ENCODE measurements around the gene PROM1.

PROM1 gene

DNA sequence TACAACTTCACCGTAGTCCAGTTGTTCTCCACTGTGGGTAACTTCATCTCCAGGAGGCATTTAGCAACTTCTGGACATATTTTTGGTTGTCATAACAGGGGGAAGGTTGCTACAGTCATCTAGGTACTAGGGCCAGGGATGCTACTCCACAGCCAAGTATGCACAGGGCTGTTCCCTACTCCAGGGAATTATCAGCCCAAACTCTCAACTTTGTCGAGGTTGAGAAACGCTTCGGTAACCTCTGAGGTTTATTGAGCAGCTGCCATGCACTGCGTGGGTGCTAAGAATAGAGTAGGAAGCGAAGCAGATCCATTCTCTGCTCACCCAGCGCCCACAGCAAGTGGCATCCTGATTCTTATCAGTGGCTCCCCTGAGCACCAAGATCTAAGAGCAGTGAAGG is 153.5 kb downstream of the PROM1 start:
- TF ChIP-seq, protein P1, sequence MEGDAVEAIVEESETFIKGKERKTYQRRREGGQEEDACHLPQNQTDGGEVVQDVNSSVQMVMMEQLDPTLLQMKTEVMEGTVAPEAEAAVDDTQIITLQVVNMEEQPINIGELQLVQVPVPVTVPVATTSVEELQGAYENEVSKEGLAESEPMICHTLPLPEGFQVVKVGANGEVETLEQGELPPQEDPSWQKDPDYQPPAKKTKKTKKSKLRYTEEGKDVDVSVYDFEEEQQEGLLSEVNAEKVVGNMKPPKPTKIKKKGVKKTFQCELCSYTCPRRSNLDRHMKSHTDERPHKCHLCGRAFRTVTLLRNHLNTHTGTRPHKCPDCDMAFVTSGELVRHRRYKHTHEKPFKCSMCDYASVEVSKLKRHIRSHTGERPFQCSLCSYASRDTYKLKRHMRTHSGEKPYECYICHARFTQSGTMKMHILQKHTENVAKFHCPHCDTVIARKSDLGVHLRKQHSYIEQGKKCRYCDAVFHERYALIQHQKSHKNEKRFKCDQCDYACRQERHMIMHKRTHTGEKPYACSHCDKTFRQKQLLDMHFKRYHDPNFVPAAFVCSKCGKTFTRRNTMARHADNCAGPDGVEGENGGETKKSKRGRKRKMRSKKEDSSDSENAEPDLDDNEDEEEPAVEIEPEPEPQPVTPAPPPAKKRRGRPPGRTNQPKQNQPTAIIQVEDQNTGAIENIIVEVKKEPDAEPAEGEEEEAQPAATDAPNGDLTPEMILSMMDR (IDR thresholded peaks at IDR 0.05; ENCODE audit: borderline replicate concordance, insufficient read depth, low read depth, low read length), result no peak
- no peak overlapping the region for H3K4me3 ChIP-seq (ENCODE audit: low read depth, low read length)

DNA sequence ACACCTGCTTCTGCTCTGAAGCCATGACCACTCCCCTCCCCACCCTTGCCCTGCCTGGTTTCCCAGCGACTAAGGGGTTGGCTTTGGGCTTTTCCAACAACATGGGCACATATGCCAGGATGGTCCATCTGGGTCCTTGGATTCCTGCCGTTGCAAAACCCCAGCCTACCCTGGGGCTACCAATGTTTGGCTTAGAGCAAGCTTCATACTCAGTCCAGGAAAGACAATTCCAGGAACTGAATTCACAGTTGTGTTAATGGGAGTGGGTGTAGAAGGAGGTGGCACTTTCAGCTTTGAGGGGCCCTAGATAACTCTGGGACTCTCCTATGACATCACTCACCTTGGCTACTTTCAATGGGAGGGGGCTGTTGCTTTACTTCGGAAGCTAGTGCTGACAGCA is 154.3 kb downstream of the PROM1 start:
- TF ChIP-seq, protein P1 (IDR thresholded peaks at IDR 0.05; ENCODE audit: borderline replicate concordance, insufficient read depth, low read depth, low read length), result no peak
- no peak overlapping the region for H3K4me3 ChIP-seq (ENCODE audit: low read depth, low read length)

DNA sequence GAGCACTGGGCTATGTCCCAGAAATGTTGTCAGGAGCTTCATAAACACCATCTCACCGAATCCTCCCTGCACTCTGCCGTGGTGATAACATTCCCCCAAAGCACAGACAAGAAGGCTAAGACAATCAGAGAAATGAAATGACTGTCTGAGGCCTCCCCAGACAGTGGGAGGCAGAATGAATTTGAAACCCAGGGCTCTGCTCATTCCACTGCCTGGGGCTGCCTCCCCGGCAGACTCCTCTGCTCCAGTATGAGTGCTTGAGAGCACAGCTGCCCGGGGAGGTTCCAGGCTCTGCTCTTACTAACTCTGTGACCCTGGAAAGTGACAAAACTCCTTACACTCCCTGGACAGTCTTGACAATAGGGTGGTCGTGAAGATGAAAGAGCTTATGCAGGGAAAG is 154.9 kb downstream of the PROM1 start:
- H3K4me3 ChIP-seq (ENCODE audit: low read depth, low read length), result no peak overlapping the region

DNA sequence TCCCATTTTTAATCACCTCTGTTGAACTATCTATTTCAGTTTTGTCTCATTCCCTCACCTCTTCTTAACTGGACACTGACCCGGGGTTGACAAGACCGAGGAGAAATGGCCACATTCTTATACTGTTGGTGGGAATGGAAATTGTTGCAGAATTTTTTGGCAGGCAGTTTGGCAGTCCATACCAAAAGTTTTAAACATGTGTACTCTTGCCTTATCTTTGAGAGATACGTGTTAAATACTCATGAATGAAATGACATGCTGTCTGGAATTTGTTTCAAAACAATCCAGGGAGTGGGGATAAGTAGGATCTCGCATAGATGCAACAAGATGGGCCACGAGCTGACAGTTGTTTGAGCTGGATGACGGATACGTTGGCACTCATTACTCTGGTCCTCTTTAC is 157.3 kb downstream of the PROM1 start:
- H3K4me3 ChIP-seq (ENCODE audit: low read depth, low read length), result no peak overlapping the region
- TF ChIP-seq, protein P1 (IDR thresholded peaks at IDR 0.05; ENCODE audit: borderline replicate concordance, insufficient read depth, low read depth, low read length), result no peak

More for the DNA sequence above, 154.9 kb downstream of the PROM1 start:
- TF ChIP-seq, protein P1 (IDR thresholded peaks at IDR 0.05; ENCODE audit: borderline replicate concordance, insufficient read depth, low read depth, low read length), result no peak

DNA sequence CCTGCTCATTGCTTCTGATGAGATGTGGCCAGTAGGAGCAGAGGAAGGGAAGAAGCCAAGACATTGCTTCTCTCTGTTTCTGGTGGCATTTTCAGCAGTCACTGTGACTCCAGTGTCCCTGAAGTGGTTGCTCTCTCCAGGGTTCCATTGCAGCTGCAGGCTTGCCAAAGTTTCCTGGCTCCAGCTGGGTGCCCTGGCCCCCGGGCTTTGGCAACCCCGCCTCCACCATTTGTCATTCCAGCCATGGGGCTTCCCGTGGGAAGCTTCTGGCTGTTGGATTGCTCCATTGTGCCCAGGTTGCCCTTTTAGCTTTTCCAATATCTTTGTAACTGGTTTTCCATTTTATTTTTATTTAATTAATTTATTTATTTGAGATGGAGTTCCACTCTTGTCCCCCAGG is 158.0 kb downstream of the PROM1 start:
- H3K4me3 ChIP-seq (ENCODE audit: low read depth, low read length), result no peak overlapping the region
- TF ChIP-seq, protein P1 (IDR thresholded peaks at IDR 0.05; ENCODE audit: borderline replicate concordance, insufficient read depth, low read depth, low read length), result no peak

DNA sequence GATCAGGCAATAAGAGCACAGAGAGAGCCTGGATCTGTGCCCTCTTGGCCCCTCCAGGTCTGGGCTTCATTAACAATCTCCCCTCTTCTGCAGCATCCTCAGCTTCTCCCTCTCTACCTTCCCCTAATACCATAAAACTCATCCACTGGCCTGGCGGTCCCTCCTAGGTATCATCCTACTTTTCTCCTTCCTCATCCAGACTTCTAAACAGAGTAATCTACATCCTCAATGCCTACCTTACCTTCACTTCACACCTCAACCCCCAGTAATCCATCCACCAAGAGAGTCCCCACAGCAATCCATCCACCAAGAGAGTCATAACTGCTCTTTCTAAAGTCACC is 162.3 kb downstream of the PROM1 start:
- H3K4me3 ChIP-seq (ENCODE audit: low read depth, low read length), result no peak overlapping the region
- TF ChIP-seq, protein P1 (IDR thresholded peaks at IDR 0.05; ENCODE audit: borderline replicate concordance, insufficient read depth, low read depth, low read length), result no peak

DNA sequence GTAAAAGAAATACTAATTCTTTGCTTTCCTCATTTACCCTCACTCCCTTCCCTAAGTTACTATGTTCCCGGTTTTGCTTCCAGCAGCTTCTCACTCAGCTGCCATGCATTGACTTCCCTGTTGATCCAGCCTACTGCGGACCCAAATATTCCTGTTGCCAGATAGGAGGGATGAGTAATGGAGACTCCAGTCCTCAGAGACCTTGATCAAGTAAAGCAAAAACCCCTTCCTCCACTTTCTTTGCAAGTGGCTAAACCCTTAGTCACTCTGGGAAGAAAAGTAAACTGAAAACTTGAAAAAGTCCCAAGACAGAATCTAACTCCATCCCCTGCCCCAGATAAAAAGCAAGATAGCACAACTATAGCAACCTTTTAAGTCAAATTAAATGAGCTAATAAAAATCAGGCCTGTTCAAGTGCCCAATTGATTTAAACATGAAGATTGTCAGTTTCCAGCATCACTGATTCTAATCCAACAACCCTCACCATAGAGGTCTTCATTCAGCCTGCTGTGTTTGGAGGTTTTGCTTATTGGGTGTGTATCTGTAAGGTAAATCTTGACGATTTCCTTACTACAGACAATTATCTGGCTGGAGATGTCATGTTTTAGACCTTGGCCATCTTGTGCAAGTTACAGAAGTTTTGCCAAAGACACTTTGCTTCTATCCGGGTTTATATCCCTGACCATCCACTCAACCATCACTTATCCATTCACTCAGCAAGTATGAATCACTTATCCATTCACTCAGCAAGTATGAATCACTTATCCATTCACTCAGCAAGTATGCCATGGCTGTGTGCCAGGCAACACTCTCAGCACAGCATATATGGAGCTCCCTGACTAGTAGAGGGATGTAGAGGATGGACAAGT is 162.9 kb downstream of the PROM1 start:
- H3K4me3 ChIP-seq (ENCODE audit: low read depth, low read length), result no peak overlapping the region
- TF ChIP-seq, protein P1 (IDR thresholded peaks at IDR 0.05; ENCODE audit: borderline replicate concordance, insufficient read depth, low read depth, low read length), result no peak

Measured in GM12875 (cell line).